ENCODE data around the gene IMMT. TPM values are rescaled to one million over a fixed set of nuclear protein-coding genes. Genes with fewer than 3 reads are reported as not detected.
A peak's percentile ranks its signal among the peaks of the same experiment; 100 is the strongest.

Gene IMMT
- total and polyA plus RNA-seq, 9 of the 15 experiments (the other 6 are each of a cell fraction or from before 2014, with no cell fraction given): 119 to 294 (median 140) TPM

GRCh38 chr2:86216575-86217555 lies 21.6 kb upstream of the IMMT start (continued):
- peak; percentile 44; the same call in 1 of the 2 replicates for TF ChIP-seq TOE1 (IDR thresholded peaks at IDR 0.05; ENCODE audit: borderline replicate concordance)
- TF ChIP-seq TOE1 (CRISPR knock-in tag; IDR thresholded peaks at IDR 0.05; ENCODE audit: borderline replicate concordance, low read depth): no peak
- TF ChIP-seq ZNF449 (CRISPR knock-in tag; IDR thresholded peaks at IDR 0.05): no peak
- no peak for TF ChIP-seq ZKSCAN1 (IDR thresholded peaks at IDR 0.05; ENCODE audit: low read depth, low read length)
- TF ChIP-seq NFE2 (IDR thresholded peaks at IDR 0.05; ENCODE audit: low read depth): peak; percentile 98
- 0 out of 2 replicates have a peak, but pooled peaks have one; percentile 41 for TF ChIP-seq NFIC (IDR thresholded peaks at IDR 0.05)
- TF ChIP-seq NFIX (CRISPR knock-in tag; IDR thresholded peaks at IDR 0.05; ENCODE audit: low read depth): no peak
- no peak for TF ChIP-seq CTCF (IDR thresholded peaks at IDR 0.05 in 2 of 3, conservative IDR thresholded peaks at IDR 0.05 in 1 of 3; ENCODE audit: insufficient read depth in 2 of 3, low read depth in 1 of 3, low read length in 3 of 3)
- no peak for TF ChIP-seq ZBTB7A (IDR thresholded peaks at IDR 0.05; ENCODE audit: borderline replicate concordance, control insufficient read depth, low read depth, low read length)
- TF ChIP-seq GTF2B (IDR thresholded peaks at IDR 0.05; ENCODE audit: extremely low read depth, insufficient read length): no peak
- no peak for TF ChIP-seq KAT7 (CRISPR knock-in tag; IDR thresholded peaks at IDR 0.05; ENCODE audit: borderline replicate concordance)
- TF ChIP-seq RNF219 (CRISPR knock-in tag; IDR thresholded peaks at IDR 0.05): no peak
- TF ChIP-seq STAT5A (IDR thresholded peaks at IDR 0.05; ENCODE audit: borderline replicate concordance, low read length): peak; percentile 53; the same call in 1 of the 2 replicates
- peak; percentile 90 for TF ChIP-seq CBFA2T3 (IDR thresholded peaks at IDR 0.05)
- TF ChIP-seq ZC3H11A (IDR thresholded peaks at IDR 0.05; ENCODE audit: low read depth, low read length): no peak
- no peak for TF ChIP-seq ASH1L (IDR thresholded peaks at IDR 0.05; ENCODE audit: borderline replicate concordance, low read depth, partially characterized antibody)
- no peak for TF ChIP-seq DLX4 (CRISPR knock-in tag; IDR thresholded peaks at IDR 0.05)
- no peak for TF ChIP-seq GTF2F1 (IDR thresholded peaks at IDR 0.05; ENCODE audit: low read depth, low read length)
- no peak for TF ChIP-seq CEBPG (CRISPR knock-in tag; IDR thresholded peaks at IDR 0.05)
- peak in 1 of 2 experiments; percentile 19; a peak in 1 of 4 replicates for TF ChIP-seq CEBPG (tag; conservative IDR thresholded peaks at IDR 0.05 in 1 of 2, IDR thresholded peaks at IDR 0.05 in 1 of 2)

Data from K562 (cell line).